K562 (cell line): ENCODE measurements around the gene G6PC2. TPM values are rescaled to one million over a fixed set of nuclear protein-coding genes. Genes with fewer than 3 reads are reported as not detected.

ENCODE experiments used
- CREBBP ChIP-seq: IDR thresholded peaks from one replicate; pipeline ENCODE4 v1.6.1; 2012; ENCODE audit warnings: low read depth, mild to moderate bottlenecking, control low read depth, inconsistent platforms, low read length
- DIDO1 ChIP-seq: fragments of 450-650 bp; IDR thresholded peaks from 2 replicates; pipeline ENCODE4 v1.6.1; 2016; ENCODE audit warnings: low read depth, missing biosample characterization, missing genetic modification characterization
- HMGN3 ChIP-seq: IDR thresholded peaks from 2 replicates; pipeline ENCODE4 v1.6.1; 2011; ENCODE audit warnings: borderline replicate concordance, low read depth, mild to moderate bottlenecking, mixed read lengths, low read length; ENCODE audit not compliant: insufficient read length; ENCODE audit errors: extremely low read depth
- L3MBTL2 ChIP-seq: fragments of 450-650 bp; IDR thresholded peaks from 2 replicates; pipeline ENCODE4 v1.6.1; 2016; ENCODE audit warnings: mild to moderate bottlenecking, moderate library complexity
- MBD2 ChIP-seq: sonication (generic); IDR thresholded peaks from 2 replicates; pipeline ENCODE4 v1.6.1; 2016; ENCODE audit warnings: low read depth, borderline replicate concordance
- SMARCE1 ChIP-seq: fragments of 450-650 bp; IDR thresholded peaks from 2 replicates; pipeline ENCODE4 v1.7.1; 2016; ENCODE audit warnings: mild to moderate bottlenecking
- ZNF124 ChIP-seq: sonication (generic); formaldehyde crosslinking; IDR thresholded peaks from 2 replicates; pipeline ENCODE4 v1.8.1; 2022; ENCODE audit warnings: missing genetic modification reagents
- ZNF174 ChIP-seq: fragments of 250-450 bp; sonication (Bioruptor Pico); IDR thresholded peaks from 2 replicates; pipeline ENCODE4 v1.4.0; 2020; ENCODE audit warnings: mild to moderate bottlenecking
- ZZZ3 ChIP-seq: fragments of 450-650 bp; IDR thresholded peaks from 2 replicates; pipeline ENCODE4 v1.6.1; 2016; ENCODE audit warnings: antibody characterized with exemption, mild to moderate bottlenecking, moderate library complexity
- polyA plus RNA-seq, 8 experiments: library from polyadenylated mRNA; depleted of rRNA in 4 of 8; stranded (reverse) in 5 of 8; unstranded in 3 of 8; fragments of >200 nt; fragmentation: Nextera tagmentation in 2 of 8; fragmentation: Illumina TruSeq in 1 of 8; extraction: Ambion mirVana in 2 of 8; extraction: Trizol in 1 of 8; gene quantifications; 2 replicates each; pipeline versions ENCODE4 v1.2.1 to v1.2.3, GENCODE V29; 2011 to 2014; ENCODE audit warnings: inconsistent platforms in 1 of 8, missing spikeins in 1 of 8
- total RNA-seq, 7 experiments: library from RNA; depleted of rRNA in 6 of 7; stranded (reverse); fragments of >200 nt in 6 of 7; fragmentation: Illumina TruSeq in 2 of 7; extraction: Trizol in 2 of 7; gene quantifications; 2 replicates each; pipeline versions ENCODE4 v1.2.1 to v1.2.3, GENCODE V29; 2011 to 2021; ENCODE audit warnings: low replicate concordance in 1 of 7
- TF ChIP-seq, protein P1 (sequence below): fragments of 450-650 bp; formaldehyde crosslinking; IDR thresholded peaks from 2 replicates; pipeline ENCODE4 v1.4.0; 2022; ENCODE audit warnings: mild to moderate bottlenecking, moderate library complexity
- TF ChIP-seq, protein P2 (sequence below): fragments of 200-800 bp; sonication (Bioruptor generic); IDR thresholded peaks from 2 replicates; pipeline ENCODE4 v1.6.1; 2016; ENCODE audit warnings: missing genetic modification characterization, missing compliant biosample characterization
- TF ChIP-seq, protein P3 (sequence below): fragments of 450-650 bp; IDR thresholded peaks from 2 replicates; pipeline ENCODE4 v1.7.1; 2018; ENCODE audit warnings: mild to moderate bottlenecking, low read depth; ENCODE audit not compliant: partially characterized antibody

G6PC2 gene
- total and polyA plus RNA-seq, 9 of the 15 experiments (the other 6 are each of a cell fraction or from before 2014, with no cell fraction given), result 0.03 to 0.15 TPM; not detected in 7

DNA sequence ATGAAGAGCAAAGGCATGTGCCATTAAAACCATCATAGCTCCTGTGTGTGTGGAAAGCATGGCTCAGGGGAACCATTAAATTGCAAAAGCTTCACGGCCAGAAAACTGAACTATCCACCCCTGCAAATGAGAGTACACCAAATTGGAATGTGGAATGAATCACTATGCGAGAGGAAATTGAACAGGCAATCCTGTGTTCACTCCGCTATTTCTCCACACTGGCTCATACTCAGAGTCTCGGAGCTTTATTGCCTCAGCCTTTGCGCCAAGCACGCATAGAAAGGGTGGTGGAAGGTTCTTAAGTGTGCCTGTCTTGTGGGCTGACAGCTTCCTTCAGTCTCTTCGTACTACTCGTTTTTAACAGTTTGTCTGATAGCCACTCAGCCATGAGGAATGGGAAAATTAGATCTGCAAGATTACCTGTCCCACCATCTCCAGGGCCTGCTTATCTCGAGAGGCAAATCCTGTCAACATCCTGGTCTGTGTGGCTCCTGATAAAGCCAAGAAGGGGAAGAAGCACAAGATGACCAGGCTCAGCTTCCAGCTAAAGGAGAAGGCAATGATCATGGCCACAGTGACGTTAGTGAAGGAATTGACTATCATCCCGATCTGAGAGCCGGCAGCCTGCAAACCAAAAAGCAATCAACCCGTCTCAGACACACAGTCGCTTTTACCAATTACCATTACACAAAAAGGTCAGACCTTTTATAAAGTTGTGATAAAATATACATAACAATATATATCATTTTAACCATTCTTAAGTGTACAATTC lies 34.9 kb downstream of the G6PC2 start (continued):
- TF ChIP-seq, protein P1, sequence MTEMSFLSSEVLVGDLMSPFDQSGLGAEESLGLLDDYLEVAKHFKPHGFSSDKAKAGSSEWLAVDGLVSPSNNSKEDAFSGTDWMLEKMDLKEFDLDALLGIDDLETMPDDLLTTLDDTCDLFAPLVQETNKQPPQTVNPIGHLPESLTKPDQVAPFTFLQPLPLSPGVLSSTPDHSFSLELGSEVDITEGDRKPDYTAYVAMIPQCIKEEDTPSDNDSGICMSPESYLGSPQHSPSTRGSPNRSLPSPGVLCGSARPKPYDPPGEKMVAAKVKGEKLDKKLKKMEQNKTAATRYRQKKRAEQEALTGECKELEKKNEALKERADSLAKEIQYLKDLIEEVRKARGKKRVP (CRISPR knock-in tag), result peak; percentile 71
- TF ChIP-seq ZNF124 (CRISPR knock-in tag) (no peak), ZNF174 (CRISPR knock-in tag) (no peak), L3MBTL2 (peak; percentile 84), HMGN3 (peak; percentile 100), MBD2 (peak; percentile 91), DIDO1 (tag) (no peak; the same call in 1 of the 2 replicates), SMARCE1 (peak; percentile 100), ZZZ3 (no peak), CREBBP (no peak)
- TF ChIP-seq, protein P2, sequence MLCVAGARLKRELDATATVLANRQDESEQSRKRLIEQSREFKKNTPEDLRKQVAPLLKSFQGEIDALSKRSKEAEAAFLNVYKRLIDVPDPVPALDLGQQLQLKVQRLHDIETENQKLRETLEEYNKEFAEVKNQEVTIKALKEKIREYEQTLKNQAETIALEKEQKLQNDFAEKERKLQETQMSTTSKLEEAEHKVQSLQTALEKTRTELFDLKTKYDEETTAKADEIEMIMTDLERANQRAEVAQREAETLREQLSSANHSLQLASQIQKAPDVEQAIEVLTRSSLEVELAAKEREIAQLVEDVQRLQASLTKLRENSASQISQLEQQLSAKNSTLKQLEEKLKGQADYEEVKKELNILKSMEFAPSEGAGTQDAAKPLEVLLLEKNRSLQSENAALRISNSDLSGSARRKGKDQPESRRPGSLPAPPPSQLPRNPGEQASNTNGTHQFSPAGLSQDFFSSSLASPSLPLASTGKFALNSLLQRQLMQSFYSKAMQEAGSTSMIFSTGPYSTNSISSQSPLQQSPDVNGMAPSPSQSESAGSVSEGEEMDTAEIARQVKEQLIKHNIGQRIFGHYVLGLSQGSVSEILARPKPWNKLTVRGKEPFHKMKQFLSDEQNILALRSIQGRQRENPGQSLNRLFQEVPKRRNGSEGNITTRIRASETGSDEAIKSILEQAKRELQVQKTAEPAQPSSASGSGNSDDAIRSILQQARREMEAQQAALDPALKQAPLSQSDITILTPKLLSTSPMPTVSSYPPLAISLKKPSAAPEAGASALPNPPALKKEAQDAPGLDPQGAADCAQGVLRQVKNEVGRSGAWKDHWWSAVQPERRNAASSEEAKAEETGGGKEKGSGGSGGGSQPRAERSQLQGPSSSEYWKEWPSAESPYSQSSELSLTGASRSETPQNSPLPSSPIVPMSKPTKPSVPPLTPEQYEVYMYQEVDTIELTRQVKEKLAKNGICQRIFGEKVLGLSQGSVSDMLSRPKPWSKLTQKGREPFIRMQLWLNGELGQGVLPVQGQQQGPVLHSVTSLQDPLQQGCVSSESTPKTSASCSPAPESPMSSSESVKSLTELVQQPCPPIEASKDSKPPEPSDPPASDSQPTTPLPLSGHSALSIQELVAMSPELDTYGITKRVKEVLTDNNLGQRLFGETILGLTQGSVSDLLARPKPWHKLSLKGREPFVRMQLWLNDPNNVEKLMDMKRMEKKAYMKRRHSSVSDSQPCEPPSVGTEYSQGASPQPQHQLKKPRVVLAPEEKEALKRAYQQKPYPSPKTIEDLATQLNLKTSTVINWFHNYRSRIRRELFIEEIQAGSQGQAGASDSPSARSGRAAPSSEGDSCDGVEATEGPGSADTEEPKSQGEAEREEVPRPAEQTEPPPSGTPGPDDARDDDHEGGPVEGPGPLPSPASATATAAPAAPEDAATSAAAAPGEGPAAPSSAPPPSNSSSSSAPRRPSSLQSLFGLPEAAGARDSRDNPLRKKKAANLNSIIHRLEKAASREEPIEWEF (CRISPR knock-in tag), result no peak; the same call in 1 of the 2 replicates
- TF ChIP-seq, protein P3, sequence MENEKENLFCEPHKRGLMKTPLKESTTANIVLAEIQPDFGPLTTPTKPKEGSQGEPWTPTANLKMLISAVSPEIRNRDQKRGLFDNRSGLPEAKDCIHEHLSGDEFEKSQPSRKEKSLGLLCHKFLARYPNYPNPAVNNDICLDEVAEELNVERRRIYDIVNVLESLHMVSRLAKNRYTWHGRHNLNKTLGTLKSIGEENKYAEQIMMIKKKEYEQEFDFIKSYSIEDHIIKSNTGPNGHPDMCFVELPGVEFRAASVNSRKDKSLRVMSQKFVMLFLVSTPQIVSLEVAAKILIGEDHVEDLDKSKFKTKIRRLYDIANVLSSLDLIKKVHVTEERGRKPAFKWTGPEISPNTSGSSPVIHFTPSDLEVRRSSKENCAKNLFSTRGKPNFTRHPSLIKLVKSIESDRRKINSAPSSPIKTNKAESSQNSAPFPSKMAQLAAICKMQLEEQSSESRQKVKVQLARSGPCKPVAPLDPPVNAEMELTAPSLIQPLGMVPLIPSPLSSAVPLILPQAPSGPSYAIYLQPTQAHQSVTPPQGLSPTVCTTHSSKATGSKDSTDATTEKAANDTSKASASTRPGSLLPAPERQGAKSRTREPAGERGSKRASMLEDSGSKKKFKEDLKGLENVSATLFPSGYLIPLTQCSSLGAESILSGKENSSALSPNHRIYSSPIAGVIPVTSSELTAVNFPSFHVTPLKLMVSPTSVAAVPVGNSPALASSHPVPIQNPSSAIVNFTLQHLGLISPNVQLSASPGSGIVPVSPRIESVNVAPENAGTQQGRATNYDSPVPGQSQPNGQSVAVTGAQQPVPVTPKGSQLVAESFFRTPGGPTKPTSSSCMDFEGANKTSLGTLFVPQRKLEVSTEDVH, result peak; percentile 73
